Suppressor macrophage treated with lipopolysaccharide for 4 hours (primary cell): ENCODE results near the gene PHF23.
A peak's percentile ranks its signal among the peaks of the same experiment; 100 is the strongest.

Source experiments
- DNase-seq: peaks from one replicate; pipeline ENCODE4 v3.0.0-alpha.2; 2020

PHF23 gene

GRCh38 chr17:7219812-7220592 lies 19.3 kb downstream of the PHF23 start, which contains the start of the genes ACADVL and DLG4:
Gene ACADVL (plus strand): TSS chr17:7219938. CDS start chr17:7219985, 47 bp downstream.
Gene DLG4 (minus strand): TSS chr17:7219836.
- peak; percentile 89 for DNase-seq

DNA sequence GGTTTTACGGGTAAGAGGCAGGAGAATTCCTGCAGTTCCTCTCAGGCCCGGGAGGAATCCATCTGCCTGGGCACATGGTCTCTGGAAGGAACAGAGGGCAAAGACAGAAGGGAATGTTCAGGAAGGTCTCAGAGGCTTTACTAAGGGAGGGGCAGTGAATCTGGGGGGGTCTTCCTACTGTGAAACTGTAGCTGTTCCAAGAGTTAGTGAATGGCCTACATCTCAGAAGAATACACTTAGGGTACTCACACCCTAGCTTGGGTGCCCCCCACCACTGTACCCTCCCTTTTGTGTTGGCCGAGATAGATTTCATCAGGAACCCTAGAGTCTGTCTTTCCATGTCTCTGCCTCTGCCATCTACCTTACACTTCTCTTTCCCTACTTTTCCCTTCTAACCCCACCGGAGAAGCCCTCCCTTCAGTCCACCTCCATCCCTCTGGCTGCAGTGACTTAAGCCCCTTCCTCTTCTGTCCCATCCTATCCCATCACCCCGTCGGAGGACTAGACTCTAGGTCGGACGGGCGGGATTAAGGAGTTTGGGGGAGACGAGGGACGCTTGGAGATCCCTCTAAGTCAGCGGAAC lies 19.9 kb downstream of the PHF23 start:
- no peak for DNase-seq

DNA sequence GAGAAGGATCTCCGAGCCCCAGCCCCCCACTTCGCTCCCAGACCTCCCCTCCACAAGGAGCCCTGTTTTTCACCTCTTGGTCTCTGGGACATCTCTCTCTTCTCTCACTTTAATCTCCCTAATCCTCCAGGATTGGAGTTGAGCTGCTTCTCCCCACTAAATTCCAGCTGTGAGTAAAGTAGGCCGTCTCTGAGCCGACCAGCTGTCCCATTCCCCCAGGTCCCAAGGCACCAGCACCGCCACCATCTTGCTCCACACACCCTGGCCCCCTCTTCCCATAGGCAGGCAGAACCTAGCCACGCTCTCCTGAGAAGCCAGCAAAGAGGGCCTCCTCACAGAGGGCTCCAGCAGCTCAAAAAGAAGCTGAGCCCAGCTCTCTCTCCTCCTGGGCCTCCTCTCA lies 20.5 kb downstream of the PHF23 start:
- DNase-seq: no peak

- DNase-seq: no peak
These were observed 21.1 kb downstream of the PHF23 start for GRCh38 chr17:7218166-7218565.

- DNase-seq: peak; percentile 60
These were observed 21.9 kb downstream of the PHF23 start for GRCh38 chr17:7217113-7217987.

GRCh38 chr17:7216242-7217112 lies 22.8 kb downstream of the PHF23 start:
- no peak for DNase-seq

DNA sequence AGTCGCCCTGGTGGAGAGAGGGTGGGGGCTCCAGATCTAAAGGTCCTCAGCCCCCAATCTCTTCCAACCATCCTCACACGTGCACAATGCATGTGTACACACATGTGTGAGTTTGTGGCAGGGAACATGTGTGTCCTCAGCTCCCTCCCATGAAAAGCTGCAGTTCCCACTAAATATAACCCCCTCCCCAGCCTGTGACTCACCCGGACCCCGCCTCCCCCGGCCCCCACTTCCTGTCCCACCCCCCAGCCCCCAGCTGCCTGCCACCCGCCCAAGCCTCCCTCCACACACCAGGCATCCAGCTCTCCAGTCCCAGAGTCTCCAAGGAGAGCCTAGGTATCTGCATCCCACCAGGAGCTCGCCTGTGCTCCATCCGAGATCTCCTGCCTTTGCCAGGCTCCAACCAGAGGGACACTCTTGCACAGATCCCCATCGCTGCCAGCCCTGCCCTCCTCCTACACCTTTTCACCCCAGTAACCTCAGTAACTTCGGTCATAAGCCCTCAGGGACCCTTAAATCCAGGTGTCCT lies 23.5 kb downstream of the PHF23 start:
- no peak for DNase-seq

DNA sequence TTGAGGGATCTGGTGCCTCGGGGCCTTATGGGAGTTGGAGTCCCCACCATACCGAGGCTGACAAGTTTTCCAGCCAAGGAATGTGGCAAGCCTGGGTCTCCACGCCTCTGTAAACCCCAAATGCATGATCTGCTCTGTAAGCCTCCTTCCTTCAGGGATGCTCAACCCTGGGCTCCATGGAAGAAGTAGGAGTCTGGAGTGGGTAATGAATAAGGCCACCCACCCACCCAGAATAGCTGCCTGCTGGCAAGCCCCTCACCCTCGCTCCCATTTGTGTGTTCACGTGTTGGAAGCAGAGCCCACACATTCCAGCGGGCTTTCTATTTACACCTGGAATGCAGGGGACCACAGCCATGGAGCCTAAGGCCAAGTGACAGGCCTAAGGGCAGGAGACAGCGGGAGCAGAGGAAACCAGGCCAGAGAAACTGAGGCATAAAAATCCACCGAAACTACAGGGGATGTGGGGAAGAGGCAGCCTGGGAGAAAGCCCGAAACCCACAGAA lies 24.1 kb downstream of the PHF23 start:
- no peak for DNase-seq

GRCh38 chr17:7214300-7215135 lies 24.7 kb downstream of the PHF23 start:
- peak; percentile 94 for DNase-seq

GRCh38 chr17:7213895-7214299 lies 25.4 kb downstream of the PHF23 start:
- DNase-seq: peak; percentile 50

- DNase-seq: no peak
These were observed 27.6 kb downstream of the PHF23 start for GRCh38 chr17:7211491-7212273.

DNA sequence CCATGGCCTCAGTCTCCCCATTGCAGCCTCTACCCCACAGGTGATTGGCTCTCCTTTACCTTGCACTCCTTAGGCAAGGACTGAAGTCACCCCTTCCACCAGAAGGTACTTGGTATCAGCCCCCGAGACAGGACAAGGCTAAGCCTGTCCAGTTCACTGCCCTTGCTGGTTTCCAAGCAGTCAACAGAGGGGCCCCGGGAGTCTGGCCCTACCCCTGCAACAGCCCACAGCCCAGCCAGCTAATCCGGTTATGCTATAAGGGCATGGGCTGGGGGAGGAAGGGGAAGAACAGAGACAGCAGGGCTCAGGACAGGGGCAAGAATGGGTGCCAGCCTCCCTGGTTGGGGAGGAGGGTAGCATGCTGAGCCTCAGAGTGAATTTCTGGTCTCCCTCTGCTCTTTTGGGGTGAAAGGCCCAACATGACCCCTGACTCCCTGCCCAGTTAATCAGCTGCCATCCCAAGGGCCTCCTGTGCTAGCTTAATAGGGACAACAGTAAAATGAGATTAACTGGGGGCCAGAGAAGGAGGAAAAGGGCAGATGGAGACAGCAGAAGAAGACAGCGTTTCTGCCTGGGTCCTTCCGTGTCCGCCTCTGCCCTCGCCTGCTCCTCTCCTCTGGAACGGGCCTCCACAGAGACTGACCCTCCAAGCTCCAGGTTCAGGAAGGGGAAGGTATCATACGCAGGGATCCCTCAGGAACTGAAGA lies 30.4 kb downstream of the PHF23 start:
- no peak for DNase-seq

GRCh38 chr17:7208027-7208571 lies 31.2 kb downstream of the PHF23 start:
- no peak for DNase-seq

GRCh38 chr17:7207120-7208001 lies 31.9 kb downstream of the PHF23 start:
- DNase-seq: no peak

- no peak for DNase-seq
These were observed 33.7 kb downstream of the PHF23 start for GRCh38 chr17:7205561-7205960.

DNA sequence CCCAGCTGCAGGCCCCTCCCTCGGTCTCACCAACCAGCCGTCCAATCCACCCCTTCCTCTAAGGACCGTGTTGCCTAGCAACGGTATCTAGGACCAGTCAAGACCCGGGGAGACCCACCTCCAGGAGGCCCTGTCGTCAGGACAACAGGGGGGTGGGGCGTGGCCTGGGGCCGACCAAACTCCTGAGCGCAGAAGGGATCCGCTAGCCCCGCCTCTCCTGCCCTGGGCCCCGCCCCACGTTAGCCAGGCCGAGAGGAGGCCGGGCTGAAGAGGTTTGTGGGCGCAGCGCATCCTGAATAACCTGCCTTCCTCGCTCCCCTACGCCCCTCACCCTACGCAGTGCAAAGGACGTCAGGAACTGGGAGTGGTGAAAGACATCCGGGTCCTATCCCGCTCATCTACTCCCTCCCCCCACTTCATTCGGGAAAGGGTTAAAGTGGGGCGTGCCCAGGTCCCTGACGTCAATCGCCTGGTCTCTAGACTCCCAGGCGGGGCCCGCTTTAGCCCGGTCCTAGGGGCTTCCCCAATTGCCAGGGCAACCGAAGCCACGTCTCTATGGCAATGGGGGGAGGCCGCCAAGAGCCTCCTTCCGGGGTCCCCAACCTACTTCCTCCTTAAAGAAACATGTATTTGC lies 34.3 kb downstream of the PHF23 start:
- peak; percentile 81 for DNase-seq

DNA sequence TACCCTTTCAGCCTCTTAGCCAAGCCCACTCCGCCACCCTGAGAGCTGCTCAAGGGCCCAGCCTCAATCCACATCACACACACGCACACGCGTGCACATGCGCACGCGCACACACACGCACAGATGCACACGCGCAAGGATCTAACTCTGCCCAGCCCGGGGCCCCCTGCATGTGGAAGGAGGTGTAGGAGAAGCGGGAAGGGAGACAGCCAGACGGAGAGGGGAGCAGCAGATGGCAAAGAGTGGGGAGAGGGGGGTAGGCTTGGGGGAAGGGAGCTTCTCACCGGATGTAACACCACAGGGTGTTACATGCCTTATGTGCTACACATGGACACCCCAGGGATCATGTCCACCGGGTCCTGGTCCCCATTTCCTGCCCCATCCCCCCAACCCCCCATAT lies 34.9 kb downstream of the PHF23 start:
- no peak for DNase-seq

DNA sequence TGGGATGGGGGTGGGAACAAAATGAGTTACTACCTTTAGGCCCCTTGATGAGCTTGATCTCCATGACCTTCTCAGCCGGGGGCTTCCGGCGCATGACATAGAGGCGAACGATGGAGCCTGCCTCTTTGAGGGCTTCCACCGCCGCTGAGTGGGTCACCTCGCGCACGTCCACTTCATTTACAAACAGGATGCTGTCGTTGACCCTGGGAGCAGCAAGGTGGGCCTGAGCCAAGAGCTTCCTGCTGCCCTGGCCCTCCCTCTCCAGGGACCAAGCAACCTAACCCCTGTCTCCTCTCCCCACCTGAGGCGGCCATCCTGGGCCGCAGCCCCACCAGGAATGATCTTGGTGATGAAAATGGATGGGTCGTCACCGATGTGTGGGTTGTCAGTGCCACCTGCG lies 35.9 kb downstream of the PHF23 start:
- no peak for DNase-seq
